Measurements from ENCODE around the gene ATG16L1. TPM values are rescaled to one million over a fixed set of nuclear protein-coding genes. Genes with fewer than 3 reads are reported as not detected.
"Not testable (repeated sequence)": the region's sequence is repeated elsewhere in the genome, so short reads cannot be mapped to it uniquely, and the experiment has no call there.

Gene ATG16L1
- total and polyA plus RNA-seq, 11 donors: 7.0 to 26.7 (median 15.8) TPM

DNA sequence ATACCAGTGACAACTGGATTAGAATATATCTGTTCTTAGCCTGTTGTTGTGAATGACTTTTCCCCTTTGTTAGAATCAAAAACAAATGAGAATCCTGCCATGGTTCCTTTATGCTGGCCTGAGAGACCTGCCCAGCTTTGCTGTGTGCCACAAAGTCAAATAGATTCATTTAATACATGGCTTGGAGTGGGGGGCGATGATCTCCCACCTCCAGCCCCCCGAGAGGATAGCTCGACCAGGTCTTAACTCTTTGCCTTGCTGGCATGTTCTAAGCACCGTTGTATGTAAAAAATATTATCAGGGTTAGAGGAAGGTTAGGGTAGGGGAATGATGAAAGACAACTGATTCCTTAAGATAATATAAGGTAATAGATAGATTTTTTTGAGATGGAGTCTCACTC is 80.7 kb downstream of the ATG16L1 start:
- Histone ChIP-seq H3K4me1 (peaks cover 0 to 41% (median 0%) of the 10 kb centered on the region in 12 donors), H3K4me3 (no peak overlapping the region), H3K27me3 (no peaks in the 10 kb centered on the region), H3K36me3 (no peaks in the 10 kb centered on the region), H3K27ac (peak overlapping the region in 8 of 12 donors; percentile 6 to 95 (median 46)), H3K9me3 (no peaks in the 10 kb centered on the region)
- 85 to 89% (median 87%) methylated on average over 4 of the region's 4 CpGs for WGBS, 4 donors
- ATAC-seq (no peak), DNase-seq (no peak)
- intact Hi-C loops (cut with DNase I): no loop called here
- TF ChIP-seq POLR2A (IDR thresholded peaks at IDR 0.05): no peak

DNA sequence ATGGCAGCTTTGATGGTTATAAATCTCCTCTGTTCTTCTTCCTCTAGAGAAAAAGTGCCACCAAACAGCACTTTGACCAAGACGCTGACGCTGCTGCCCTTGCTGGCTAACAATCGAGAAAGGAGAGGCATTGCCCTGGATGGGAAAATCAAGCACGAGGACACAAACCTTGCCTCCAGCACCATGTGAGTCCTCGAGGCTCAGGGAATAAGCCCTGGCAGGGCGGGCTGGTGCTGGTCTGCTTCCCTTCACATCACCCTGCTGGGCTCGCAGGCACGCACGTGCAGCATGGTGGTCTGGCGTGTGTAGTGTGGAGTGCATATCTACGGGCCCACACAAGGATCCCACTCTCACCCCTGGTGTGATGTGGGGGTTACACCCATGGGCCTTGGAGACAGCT is 83.4 kb downstream of the ATG16L1 start:
- intact Hi-C loops (cut with DNase I): no loop called here
- ATAC-seq (no peak), DNase-seq (no peak)
- Histone ChIP-seq H3K4me3 (no peak overlapping the region), H3K4me1 (peaks cover 0 to 47% (median 0%) of the 10 kb centered on the region in 12 donors), H3K27ac (no peak overlapping the region), H3K36me3 (no peaks in the 10 kb centered on the region), H3K9me3 (no peaks in the 10 kb centered on the region), H3K27me3 (no peaks in the 10 kb centered on the region)
- TF ChIP-seq POLR2A (IDR thresholded peaks at IDR 0.05): no peak
- TF ChIP-seq, protein P1, sequence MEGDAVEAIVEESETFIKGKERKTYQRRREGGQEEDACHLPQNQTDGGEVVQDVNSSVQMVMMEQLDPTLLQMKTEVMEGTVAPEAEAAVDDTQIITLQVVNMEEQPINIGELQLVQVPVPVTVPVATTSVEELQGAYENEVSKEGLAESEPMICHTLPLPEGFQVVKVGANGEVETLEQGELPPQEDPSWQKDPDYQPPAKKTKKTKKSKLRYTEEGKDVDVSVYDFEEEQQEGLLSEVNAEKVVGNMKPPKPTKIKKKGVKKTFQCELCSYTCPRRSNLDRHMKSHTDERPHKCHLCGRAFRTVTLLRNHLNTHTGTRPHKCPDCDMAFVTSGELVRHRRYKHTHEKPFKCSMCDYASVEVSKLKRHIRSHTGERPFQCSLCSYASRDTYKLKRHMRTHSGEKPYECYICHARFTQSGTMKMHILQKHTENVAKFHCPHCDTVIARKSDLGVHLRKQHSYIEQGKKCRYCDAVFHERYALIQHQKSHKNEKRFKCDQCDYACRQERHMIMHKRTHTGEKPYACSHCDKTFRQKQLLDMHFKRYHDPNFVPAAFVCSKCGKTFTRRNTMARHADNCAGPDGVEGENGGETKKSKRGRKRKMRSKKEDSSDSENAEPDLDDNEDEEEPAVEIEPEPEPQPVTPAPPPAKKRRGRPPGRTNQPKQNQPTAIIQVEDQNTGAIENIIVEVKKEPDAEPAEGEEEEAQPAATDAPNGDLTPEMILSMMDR (IDR thresholded peaks at IDR 0.05): no peak
- WGBS, 4 donors: 87 to 91% (median 89%) methylated on average over 10 to 11 of the region's 11 CpGs

DNA sequence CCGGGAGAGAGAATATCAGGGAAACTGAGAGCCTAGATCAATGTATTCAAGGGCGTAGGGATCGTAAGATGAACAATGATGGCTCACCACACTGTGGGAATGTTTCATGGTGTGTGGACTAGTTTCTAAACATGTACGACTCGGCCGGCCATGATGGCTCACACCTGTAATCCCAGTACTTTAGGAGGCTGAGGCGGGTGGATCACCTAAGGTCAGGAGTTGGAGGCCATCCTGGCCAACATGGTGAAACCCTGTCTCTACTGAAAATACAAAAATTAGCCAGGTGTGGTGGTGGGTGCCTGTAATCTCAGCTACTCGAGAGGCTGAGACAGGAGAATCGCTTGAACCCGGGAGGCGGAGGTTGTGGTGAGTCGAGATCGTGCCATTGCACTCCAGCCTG is 84.6 kb downstream of the ATG16L1 start:
- intact Hi-C loops (cut with DNase I); H3K27ac ChIP-seq; H3K27me3 ChIP-seq; H3K4me3 ChIP-seq; ATAC-seq; H3K36me3 ChIP-seq; H3K9me3 ChIP-seq; DNase-seq: not testable (repeated sequence)
- WGBS, 4 donors: 92 to 96% (median 94%) methylated on average over 13 of the region's 13 CpGs
- H3K4me1 ChIP-seq: peaks cover 0 to 37% (median 0%) of the 10 kb centered on the region in 12 donors

DNA sequence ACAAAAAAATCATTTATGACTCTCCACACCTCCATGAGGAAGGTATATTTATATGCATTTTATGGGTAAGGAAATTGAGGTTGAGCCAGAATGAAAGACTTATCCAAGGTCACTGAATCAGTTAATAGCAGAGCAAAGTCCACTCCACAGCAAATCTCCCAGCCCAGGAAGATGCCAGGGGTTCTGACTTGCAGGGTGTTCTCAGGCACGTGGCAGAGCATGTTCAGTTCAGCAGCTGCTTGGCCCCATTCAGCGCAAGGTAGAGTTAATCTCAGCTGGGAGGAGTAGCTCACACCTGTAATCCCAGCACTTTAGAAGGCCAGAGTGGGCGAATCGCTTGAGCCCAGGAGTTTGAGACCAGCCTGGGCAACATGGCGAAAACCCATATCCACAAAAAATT is 85.1 kb downstream of the ATG16L1 start:
- Histone ChIP-seq H3K4me1 (peaks cover 0 to 34% (median 0%) of the 10 kb centered on the region in 12 donors), H3K9me3 (peaks cover 0 to 3% (median 0%) of the 10 kb centered on the region in 12 donors), H3K36me3 (no peaks in the 10 kb centered on the region), H3K27ac (no peak overlapping the region), H3K27me3 (no peaks in the 10 kb centered on the region), H3K4me3 (no peak overlapping the region)
- DNase-seq: no peak
- WGBS, 4 donors: 83 to 94% (median 93%) methylated on average over 5 of the region's 5 CpGs
- no peak for TF ChIP-seq POLR2A (IDR thresholded peaks at IDR 0.05)
- TF ChIP-seq, protein P1 (IDR thresholded peaks at IDR 0.05): no peak
- intact Hi-C loops (cut with DNase I): no loop called here
- ATAC-seq: no peak

DNA sequence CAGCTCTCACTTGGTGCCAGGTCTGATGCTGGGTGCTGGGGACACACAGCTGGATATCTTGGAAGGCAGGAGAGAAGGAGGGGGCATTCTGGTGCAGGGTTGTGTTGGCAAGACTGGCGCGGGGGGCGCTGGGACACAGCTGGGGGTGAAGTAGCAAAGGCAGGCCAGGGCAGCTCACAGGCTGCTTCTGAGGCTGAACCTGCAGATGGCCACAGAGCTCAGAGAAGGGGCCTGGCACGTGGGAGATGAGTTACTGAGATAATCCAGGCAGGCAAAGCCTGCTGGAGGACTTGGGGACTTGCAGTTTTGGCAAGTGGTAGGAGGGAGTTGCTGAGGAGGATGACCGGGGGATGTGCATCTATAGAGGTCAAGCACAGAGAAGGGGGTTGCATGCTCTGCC is 86.6 kb downstream of the ATG16L1 start:
- Histone ChIP-seq H3K4me1 (peaks cover 0 to 19% (median 0%) of the 10 kb centered on the region in 12 donors), H3K9me3 (peaks cover 0 to 3% (median 0%) of the 10 kb centered on the region in 12 donors), H3K4me3 (no peak overlapping the region), H3K27ac (no peak overlapping the region), H3K27me3 (no peaks in the 10 kb centered on the region), H3K36me3 (no peaks in the 10 kb centered on the region)
- ATAC-seq (no peak), DNase-seq (no peak)
- 68 to 74% (median 71%) methylated on average over 5 of the region's 5 CpGs for WGBS, 4 donors
- TF ChIP-seq, protein P1 (IDR thresholded peaks at IDR 0.05): no peak
- no peak for TF ChIP-seq POLR2A (IDR thresholded peaks at IDR 0.05)
- intact Hi-C loops (cut with DNase I): no loop called here

Data from heart left ventricle (tissue), 16 donors.